HepG2 (cell line): ENCODE data around the gene KCNK7.

Experiments
- EZH2 ChIP-seq: conservative IDR thresholded peaks from 2 replicates; pipeline ENCODE4 v1.6.1; 2012; ENCODE audit warnings: mild to moderate bottlenecking, low read depth, low read length, moderate library complexity
- GABPA ChIP-seq, 2 experiments: IDR thresholded peaks; 2 replicates each; pipeline ENCODE4 v1.6.1; 2011 to 2016; ENCODE audit warnings: low read depth in 2 of 2, low read length in 1 of 2, missing biosample characterization in 1 of 2, missing genetic modification characterization in 1 of 2
- HOMEZ ChIP-seq: IDR thresholded peaks from 2 replicates; pipeline ENCODE4 v1.6.1; 2016; ENCODE audit warnings: low read depth
- JUND ChIP-seq: sonication (generic); formaldehyde crosslinking; IDR thresholded peaks from 2 replicates; pipeline ENCODE4 v1.8.0; 2022; ENCODE audit warnings: mild to moderate bottlenecking, missing genetic modification reagents
- MXI1 ChIP-seq: IDR thresholded peaks from 3 replicates; pipeline ENCODE4 v1.6.1; 2012; ENCODE audit warnings: low read depth, low read length, inconsistent platforms, borderline replicate concordance
- POLR2A ChIP-seq, 2 experiments: IDR thresholded peaks; 2 replicates each; pipeline ENCODE4 v1.6.1; 2011; ENCODE audit warnings: low read depth in 2 of 2, low read length in 2 of 2, mild to moderate bottlenecking in 1 of 2, moderate library complexity in 1 of 2; ENCODE audit not compliant: insufficient read depth in 1 of 2
- POLR2AphosphoS5 ChIP-seq: IDR thresholded peaks from 2 replicates; pipeline ENCODE4 v1.6.1; 2012; ENCODE audit warnings: low read depth, low read length
- ZBTB8A ChIP-seq: sonication (generic); formaldehyde crosslinking; IDR thresholded peaks from 2 replicates; pipeline ENCODE4 v1.4.0; 2020; ENCODE audit warnings: mild to moderate bottlenecking, low read depth, missing genetic modification reagents, borderline replicate concordance
- ZFAT ChIP-seq: sonication (generic); formaldehyde crosslinking; conservative IDR thresholded peaks from 2 replicates; pipeline ENCODE4 v1.8.1; 2023; ENCODE audit warnings: missing genetic modification reagents, inconsistent platforms
- ZNF274 ChIP-seq: sonication (generic); formaldehyde crosslinking; IDR thresholded peaks from 2 replicates; pipeline ENCODE4 v1.5.1; 2020; ENCODE audit warnings: mild to moderate bottlenecking, missing genetic modification reagents
- ZNF605 ChIP-seq: sonication (generic); formaldehyde crosslinking; IDR thresholded peaks from 2 replicates; pipeline ENCODE4 v1.8.0; 2022; ENCODE audit warnings: mild to moderate bottlenecking, missing genetic modification reagents
- ZNF644 ChIP-seq: IDR thresholded peaks from 2 replicates; pipeline ENCODE4 v1.6.1; 2016; ENCODE audit warnings: low read depth
- ZSCAN29 ChIP-seq: sonication (generic); formaldehyde crosslinking; conservative IDR thresholded peaks from 2 replicates; pipeline ENCODE4 v1.4.0; 2020; ENCODE audit warnings: mild to moderate bottlenecking, missing genetic modification reagents

GRCh38 chr11:65556470-65557279, 38.9 kb downstream of the KCNK7 start:
- no peak for TF ChIP-seq POLR2AphosphoS5
- TF ChIP-seq ZSCAN29: no peak
- TF ChIP-seq ZNF644 (CRISPR knock-in tag): no peak
- no peak for TF ChIP-seq POLR2A (IDR thresholded peaks at IDR 0.05; ENCODE audit: insufficient read depth in 1 of 2, low read depth in 2 of 2, low read length in 2 of 2)
- no peak for TF ChIP-seq ZNF605 (CRISPR knock-in tag)
- no peak for TF ChIP-seq EZH2
- TF ChIP-seq HOMEZ (CRISPR knock-in tag): no peak
- TF ChIP-seq ZBTB8A: no peak
- no peak for TF ChIP-seq ZFAT (CRISPR knock-in tag)
- no peak for TF ChIP-seq MXI1
- no peak for TF ChIP-seq GABPA (IDR thresholded peaks at IDR 0.05; ENCODE audit: low read depth, low read length)
- no peak for TF ChIP-seq GABPA (CRISPR knock-in tag; IDR thresholded peaks at IDR 0.05; ENCODE audit: low read depth)
- no peak for TF ChIP-seq ZNF274 (CRISPR knock-in tag)
- no peak for TF ChIP-seq JUND
